ENCODE results near the gene UBE2E2. TPM values are rescaled to one million over a fixed set of nuclear protein-coding genes. Genes with fewer than 3 reads are reported as not detected.

UBE2E2 gene
- total RNA-seq, 1 donor from 2014 or later: 13.8 TPM

GRCh38 chr3:23549148-23549910 lies 346.2 kb downstream of the UBE2E2 start:
- H3K9me3 Mint-ChIP-seq: no peaks in the 10 kb centered on the region
- H3K4me1 Mint-ChIP-seq: no peaks in the 10 kb centered on the region
- no peaks in the 10 kb centered on the region for H3K27me3 Mint-ChIP-seq
- no peaks in the 10 kb centered on the region for H3K36me3 Mint-ChIP-seq (ENCODE audit: low read depth)
- no peak overlapping the region for H3K4me3 Mint-ChIP-seq
- no peak for DNase-seq
- intact Hi-C loops (cut with micrococcal nuclease): no loop called here
- no peak overlapping the region for H3K27ac Mint-ChIP-seq

- peaks cover under 1% of the 10 kb centered on the region for H3K9me3 Mint-ChIP-seq
- no peak for DNase-seq
- H3K4me1 Mint-ChIP-seq: no peaks in the 10 kb centered on the region
- intact Hi-C loops (cut with micrococcal nuclease): no loop called here
- no peaks in the 10 kb centered on the region for H3K36me3 Mint-ChIP-seq (ENCODE audit: low read depth)
- no peak overlapping the region for H3K27ac Mint-ChIP-seq
- no peak overlapping the region for H3K4me3 Mint-ChIP-seq
- H3K27me3 Mint-ChIP-seq: no peaks in the 10 kb centered on the region
Observed at GRCh38 chr3:23550402-23550801, 347.3 kb downstream of the UBE2E2 start.

DNA sequence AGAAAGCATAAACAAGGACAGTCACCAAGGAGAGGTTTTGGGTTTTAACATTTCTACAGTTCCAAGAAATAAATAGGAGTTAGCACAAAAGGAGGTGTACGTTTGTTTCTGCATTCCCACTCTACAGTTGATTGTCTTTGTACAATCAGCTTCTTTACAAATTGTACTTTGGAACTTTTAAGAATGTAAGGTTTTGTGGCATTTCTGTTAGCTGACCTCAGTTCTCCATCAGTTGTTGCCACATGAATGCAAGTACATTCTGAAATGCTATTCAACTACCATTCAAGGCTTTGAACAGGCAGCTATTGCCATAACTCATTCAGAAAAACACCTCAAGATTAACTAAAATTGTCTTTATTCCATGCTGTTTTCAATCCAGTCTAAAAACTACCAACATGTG lies 349.4 kb downstream of the UBE2E2 start:
- intact Hi-C loops (cut with micrococcal nuclease): no loop called here

DNA sequence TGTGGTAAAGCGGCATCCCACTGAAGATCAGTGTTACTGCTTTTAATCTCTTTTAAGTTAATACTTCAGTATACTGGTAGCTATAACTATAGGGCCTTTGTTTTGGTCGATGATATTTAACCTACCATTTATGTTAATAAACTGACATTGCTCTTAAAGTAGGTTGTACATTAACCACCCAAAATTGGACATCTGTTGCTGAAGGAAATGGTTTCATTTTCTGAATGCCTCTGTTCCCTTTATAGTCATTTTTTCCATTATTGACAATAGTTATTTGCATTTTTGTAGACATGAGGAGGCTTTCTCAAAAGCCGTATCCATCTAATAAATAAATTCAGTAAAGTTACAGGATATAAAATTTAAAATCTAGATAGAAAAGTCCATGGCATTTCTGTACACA lies 350.2 kb downstream of the UBE2E2 start:
- intact Hi-C loops (cut with micrococcal nuclease): no loop called here
- Mint-ChIP-seq H3K4me3 (no peak overlapping the region), H3K27me3 (no peaks in the 10 kb centered on the region), H3K4me1 (no peaks in the 10 kb centered on the region), H3K27ac (no peak overlapping the region), H3K36me3 (ENCODE audit: low read depth) (no peaks in the 10 kb centered on the region), H3K9me3 (peaks cover 4% of the 10 kb centered on the region)
- no peak for DNase-seq

More for the DNA sequence above, 349.4 kb downstream of the UBE2E2 start:
- no peak overlapping the region for H3K27ac Mint-ChIP-seq
- H3K9me3 Mint-ChIP-seq: peaks cover 4% of the 10 kb centered on the region
- H3K27me3 Mint-ChIP-seq: no peaks in the 10 kb centered on the region
- no peak overlapping the region for H3K4me3 Mint-ChIP-seq
- no peak for DNase-seq
- H3K36me3 Mint-ChIP-seq (ENCODE audit: low read depth): no peaks in the 10 kb centered on the region
- H3K4me1 Mint-ChIP-seq: no peaks in the 10 kb centered on the region

GRCh38 chr3:23565041-23565775 lies 362.1 kb downstream of the UBE2E2 start:
- no peak overlapping the region for H3K4me3 Mint-ChIP-seq
- no peaks in the 10 kb centered on the region for H3K36me3 Mint-ChIP-seq (ENCODE audit: low read depth)
- H3K9me3 Mint-ChIP-seq: peaks cover 4% of the 10 kb centered on the region
- no peaks in the 10 kb centered on the region for H3K27me3 Mint-ChIP-seq
- H3K27ac Mint-ChIP-seq: no peak overlapping the region
- intact Hi-C loops (cut with micrococcal nuclease): no loop called here
- H3K4me1 Mint-ChIP-seq: no peaks in the 10 kb centered on the region
- no peak for DNase-seq

DNA sequence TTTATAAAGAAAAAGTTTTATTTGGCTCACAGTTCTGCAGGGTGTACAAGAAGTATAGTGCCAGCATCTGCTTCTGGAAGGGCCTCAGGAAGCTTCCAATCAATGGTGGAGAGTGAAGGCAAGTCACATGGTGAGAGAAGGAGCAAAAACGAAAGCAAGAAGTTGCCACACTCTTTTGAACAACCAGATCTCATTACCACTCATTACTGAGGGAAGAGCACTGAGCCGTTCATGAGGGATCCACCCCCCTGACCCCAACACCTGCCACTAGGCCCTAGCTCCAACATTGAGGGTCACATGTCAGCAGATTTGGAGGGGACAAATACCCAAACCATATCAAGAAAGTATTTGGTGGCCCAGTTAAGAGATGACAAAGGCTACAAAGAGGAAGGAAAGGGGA lies 363.4 kb downstream of the UBE2E2 start:
- no peak overlapping the region for H3K4me3 Mint-ChIP-seq
- intact Hi-C loops (cut with micrococcal nuclease): no loop called here
- H3K27me3 Mint-ChIP-seq: no peaks in the 10 kb centered on the region
- H3K9me3 Mint-ChIP-seq: peaks cover 4% of the 10 kb centered on the region
- H3K4me1 Mint-ChIP-seq: no peaks in the 10 kb centered on the region
- DNase-seq: no peak
- H3K27ac Mint-ChIP-seq: no peak overlapping the region
- H3K36me3 Mint-ChIP-seq (ENCODE audit: low read depth): no peaks in the 10 kb centered on the region

- H3K27ac Mint-ChIP-seq: no peak overlapping the region
- no peaks in the 10 kb centered on the region for H3K36me3 Mint-ChIP-seq (ENCODE audit: low read depth)
- H3K27me3 Mint-ChIP-seq: no peaks in the 10 kb centered on the region
- intact Hi-C loops (cut with micrococcal nuclease): no loop called here
- H3K9me3 Mint-ChIP-seq: peaks cover 7% of the 10 kb centered on the region
- DNase-seq: no peak
- no peak overlapping the region for H3K4me3 Mint-ChIP-seq
- no peaks in the 10 kb centered on the region for H3K4me1 Mint-ChIP-seq
Observed at GRCh38 chr3:23567917-23568316, 364.8 kb downstream of the UBE2E2 start.

DNA sequence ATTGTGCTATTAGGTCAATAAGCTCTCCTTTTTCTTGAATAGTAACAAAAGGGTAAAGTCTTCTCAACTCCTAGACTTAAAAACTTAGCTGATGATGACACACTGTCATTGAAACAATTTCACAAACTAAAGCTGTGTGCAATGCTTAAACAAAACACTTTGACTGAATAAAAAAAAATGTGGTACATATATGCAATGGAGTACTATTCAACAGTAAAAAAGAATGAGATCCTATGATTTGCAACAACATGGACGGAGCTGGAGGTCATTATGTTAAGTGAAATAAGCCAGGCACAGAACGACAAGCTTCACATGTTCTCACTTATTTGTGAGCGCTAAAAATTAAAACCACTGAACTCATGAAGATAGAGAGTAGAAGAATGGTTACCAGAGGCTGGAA lies 370.7 kb downstream of the UBE2E2 start:
- peaks cover 3% of the 10 kb centered on the region for H3K9me3 Mint-ChIP-seq
- H3K4me1 Mint-ChIP-seq: no peaks in the 10 kb centered on the region
- no peak for DNase-seq
- no peaks in the 10 kb centered on the region for H3K36me3 Mint-ChIP-seq (ENCODE audit: low read depth)
- H3K27ac Mint-ChIP-seq: no peak overlapping the region
- no peaks in the 10 kb centered on the region for H3K27me3 Mint-ChIP-seq
- H3K4me3 Mint-ChIP-seq: no peak overlapping the region
- intact Hi-C loops (cut with micrococcal nuclease): no loop called here

DNA sequence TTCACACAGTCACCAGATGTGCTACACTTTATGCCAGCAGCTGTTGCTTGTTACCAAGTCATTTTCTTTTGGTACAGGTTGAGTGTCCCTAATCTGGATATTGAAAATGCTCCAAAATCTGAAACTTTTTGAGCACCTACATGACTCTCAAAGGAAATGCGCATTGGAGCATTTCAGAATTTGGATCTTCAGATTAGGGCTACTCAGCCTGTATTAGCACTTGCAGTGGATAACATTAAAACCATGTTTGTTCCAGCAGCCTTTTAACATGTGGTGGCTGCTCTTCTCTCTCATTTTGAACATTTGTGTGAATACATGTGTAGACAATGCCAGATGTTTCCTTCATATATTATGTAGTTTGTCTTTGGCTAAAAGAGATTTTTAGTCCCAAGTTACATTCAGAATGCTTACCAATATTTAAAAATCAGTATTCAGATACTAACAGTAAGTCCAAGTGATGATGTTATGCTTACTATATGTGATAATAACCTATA lies 371.7 kb downstream of the UBE2E2 start:
- no peaks in the 10 kb centered on the region for H3K27me3 Mint-ChIP-seq
- no peaks in the 10 kb centered on the region for H3K4me1 Mint-ChIP-seq
- intact Hi-C loops (cut with micrococcal nuclease): no loop called here
- no peak overlapping the region for H3K4me3 Mint-ChIP-seq
- peaks cover 3% of the 10 kb centered on the region for H3K9me3 Mint-ChIP-seq
- no peak for DNase-seq
- H3K36me3 Mint-ChIP-seq (ENCODE audit: low read depth): no peaks in the 10 kb centered on the region
- H3K27ac Mint-ChIP-seq: no peak overlapping the region

GRCh38 chr3:23575697-23576096 lies 372.6 kb downstream of the UBE2E2 start:
- H3K27ac Mint-ChIP-seq: no peak overlapping the region
- no peaks in the 10 kb centered on the region for H3K27me3 Mint-ChIP-seq
- H3K36me3 Mint-ChIP-seq (ENCODE audit: low read depth): no peaks in the 10 kb centered on the region
- intact Hi-C loops (cut with micrococcal nuclease): no loop called here
- no peaks in the 10 kb centered on the region for H3K4me1 Mint-ChIP-seq
- no peak overlapping the region for H3K4me3 Mint-ChIP-seq
- DNase-seq: no peak
- peaks cover 3% of the 10 kb centered on the region for H3K9me3 Mint-ChIP-seq

DNA sequence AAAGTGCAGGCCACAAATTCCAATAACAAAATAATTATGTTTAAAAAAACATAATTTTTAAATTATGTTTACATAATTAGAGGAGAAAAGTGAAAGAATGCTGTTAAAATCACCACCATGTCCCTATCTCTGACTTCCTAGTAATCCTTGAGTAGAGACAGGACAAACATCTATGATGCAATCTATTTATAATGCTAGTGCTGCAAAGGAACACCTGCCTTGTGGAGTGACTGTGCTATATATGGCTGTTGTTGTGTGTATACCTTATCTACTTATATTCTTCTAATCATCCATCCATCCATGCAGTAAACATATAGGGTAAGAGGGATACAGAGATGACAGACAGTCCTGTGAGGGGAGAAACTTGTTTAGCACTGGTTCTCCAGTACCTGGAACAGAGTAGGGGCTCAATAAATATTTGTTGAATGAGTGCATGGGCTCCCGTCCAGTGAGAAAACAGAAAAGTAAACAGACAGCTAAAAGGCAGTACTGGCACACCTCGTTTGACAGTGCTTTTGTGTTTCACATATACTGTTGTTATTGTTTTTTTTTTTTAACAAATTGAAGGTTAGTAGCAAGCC lies 373.3 kb downstream of the UBE2E2 start:
- Mint-ChIP-seq H3K4me1 (no peaks in the 10 kb centered on the region), H3K27ac (no peak overlapping the region), H3K36me3 (ENCODE audit: low read depth) (no peaks in the 10 kb centered on the region), H3K27me3 (no peaks in the 10 kb centered on the region), H3K9me3 (peaks cover 3% of the 10 kb centered on the region), H3K4me3 (no peak overlapping the region)
- intact Hi-C loops (cut with micrococcal nuclease): no loop called here
- no peak for DNase-seq

DNA sequence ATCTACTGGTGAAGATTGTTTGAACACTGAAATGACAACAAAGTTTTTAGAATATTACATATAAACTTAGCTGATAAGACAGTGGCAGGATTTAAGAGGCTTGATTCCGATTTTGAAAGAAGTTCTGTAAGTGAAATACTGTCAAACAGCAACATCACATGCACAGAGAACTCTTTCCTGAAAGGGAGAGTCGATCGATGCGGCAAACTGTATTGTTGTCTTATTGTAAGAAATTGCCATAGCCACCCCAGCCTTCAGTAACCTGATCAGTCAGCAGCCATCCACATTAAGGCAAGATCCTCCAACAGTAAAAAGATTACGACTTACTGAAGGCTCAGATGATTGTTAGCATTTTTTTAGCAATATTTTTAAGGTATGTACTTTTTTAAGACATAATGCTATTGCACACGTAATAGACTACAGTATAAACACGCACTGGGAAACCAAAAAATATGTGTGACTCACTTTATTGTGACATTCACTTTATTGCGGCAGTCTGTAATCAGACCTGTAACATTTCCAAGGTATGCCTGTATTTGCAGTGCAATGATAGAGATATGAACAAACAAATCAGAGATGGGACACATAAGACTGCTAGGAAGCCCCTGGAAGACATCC lies 377.1 kb downstream of the UBE2E2 start:
- Mint-ChIP-seq H3K27me3 (no peaks in the 10 kb centered on the region), H3K4me1 (no peaks in the 10 kb centered on the region), H3K4me3 (no peak overlapping the region), H3K36me3 (ENCODE audit: low read depth) (no peaks in the 10 kb centered on the region), H3K9me3 (no peaks in the 10 kb centered on the region), H3K27ac (no peak overlapping the region)
- DNase-seq: no peak
- intact Hi-C loops (cut with micrococcal nuclease): no loop called here

DNA sequence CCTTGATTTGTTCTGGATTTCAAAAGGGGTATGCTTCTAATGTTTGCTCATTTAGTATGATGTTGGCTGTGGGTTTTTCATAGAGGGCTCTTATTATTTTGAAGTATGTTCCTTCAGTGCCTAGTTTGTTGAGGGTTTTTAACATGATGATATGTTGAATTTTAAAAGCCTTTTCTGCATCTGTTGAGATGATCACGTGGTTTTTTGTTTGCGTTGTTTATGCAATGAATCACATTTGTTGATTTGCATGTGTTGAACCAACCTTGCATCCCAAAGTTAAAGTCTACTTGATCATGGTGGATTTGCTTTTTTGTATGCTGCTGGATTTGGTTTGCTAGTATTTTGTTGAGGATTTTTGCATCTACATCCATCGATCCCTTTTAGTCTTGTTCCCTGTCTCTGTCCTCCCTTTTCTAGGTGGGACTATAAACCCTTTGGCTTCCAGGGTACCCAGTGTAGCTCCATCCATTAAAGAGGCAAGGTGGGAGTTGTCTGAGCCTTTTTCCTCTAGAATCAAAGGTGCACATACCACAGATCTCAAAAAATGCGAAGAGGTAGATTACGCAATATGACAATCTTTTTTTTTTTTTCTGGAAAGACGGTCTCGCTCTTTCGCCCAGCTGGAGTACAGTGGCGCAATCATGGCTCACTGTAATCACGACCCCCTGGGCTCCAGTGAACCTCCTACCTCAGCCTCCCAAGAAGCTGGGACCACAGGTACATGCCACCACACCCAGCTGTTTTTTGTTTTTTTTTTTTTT lies 381.0 kb downstream of the UBE2E2 start:
- H3K4me3 Mint-ChIP-seq: no peak overlapping the region
- H3K9me3 Mint-ChIP-seq: no peaks in the 10 kb centered on the region
- H3K27me3 Mint-ChIP-seq: no peaks in the 10 kb centered on the region
- H3K36me3 Mint-ChIP-seq (ENCODE audit: low read depth): no peaks in the 10 kb centered on the region
- H3K27ac Mint-ChIP-seq: no peak overlapping the region
- DNase-seq: no peak
- H3K4me1 Mint-ChIP-seq: no peaks in the 10 kb centered on the region
- intact Hi-C loops (cut with micrococcal nuclease): no loop called here
